Vagina (tissue), 2 donors: ENCODE data around the gene HOXB4. TPM values are rescaled to one million over a fixed set of nuclear protein-coding genes. Genes with fewer than 3 reads are reported as not detected.
A peak's percentile ranks its signal among the peaks of the same experiment; 100 is the strongest.

Experiments used
- DNase-seq, 2 donors: peaks; one replicate each; pipeline ENCODE4 v3.0.0-alpha.2; 2017; ENCODE audit errors: extremely low spot score in 2 of 2
- H3K27ac ChIP-seq: fragments of 200-600 bp; sonication (generic); one replicate; pipeline ENCODE4 v1.5.1; 2019
- H3K27me3 ChIP-seq: fragments of 200-600 bp; sonication (generic); one replicate; pipeline ENCODE4 v1.5.1; 2019
- H3K36me3 ChIP-seq, 2 donors: fragments of 200-600 bp; sonication (generic); one replicate each; pipeline ENCODE4 v1.5.1; 2017 to 2019
- H3K4me1 ChIP-seq: fragments of 200-600 bp; sonication (generic); one replicate; pipeline ENCODE4 v1.5.1; 2019
- H3K4me3 ChIP-seq, 2 donors: fragments of 200-600 bp; sonication (generic); 1 replicate in 1 of 2; 2 replicates in 1 of 2; pipeline ENCODE4 v1.5.1; 2016 to 2019
- H3K9me3 ChIP-seq: fragments of 200-600 bp; sonication (generic); one replicate; pipeline ENCODE4 v1.5.1; 2019
- POLR2A ChIP-seq, 2 donors: fragments of 450-650 bp; IDR thresholded peaks; one replicate each; pipeline ENCODE4 v1.6.1; 2017; ENCODE audit warnings: antibody characterized with exemption in 2 of 2, mild to moderate bottlenecking in 2 of 2, moderate library complexity in 2 of 2
- POLR2AphosphoS5 ChIP-seq, 2 donors: sonication (generic); formaldehyde crosslinking; IDR thresholded peaks; one replicate each; pipeline ENCODE4 v1.9.0; 2017; ENCODE audit warnings: antibody characterized with exemption in 2 of 2, mild to moderate bottlenecking in 2 of 2, low read depth in 1 of 2; ENCODE audit not compliant: insufficient read depth in 1 of 2
- intact Hi-C: fragments of 100-400 bp; cut with DNase I; formaldehyde crosslinking; loops from one replicate; pipeline ENCODE4 v1.15.1; 2023
- total RNA-seq: library from RNA; depleted of rRNA; stranded (reverse); fragments of >200 nt; gene quantifications from one replicate; pipeline ENCODE4 v1.2.3, GENCODE V29; 2016
- TF ChIP-seq, protein P1 (sequence below), 3 experiments: fragments of 450-650 bp in 2 of 3; fragments of 200-600 bp in 1 of 3; sonication (generic) in 1 of 3; IDR thresholded peaks; one replicate each; pipeline ENCODE4 v1.5.1; 2017 to 2019; ENCODE audit warnings: antibody characterized with exemption in 3 of 3, mild to moderate bottlenecking in 2 of 3, moderate library complexity in 2 of 3

HOXB4 gene
- total RNA-seq, 1 donor from 2014 or later: 1.5 TPM

DNA sequence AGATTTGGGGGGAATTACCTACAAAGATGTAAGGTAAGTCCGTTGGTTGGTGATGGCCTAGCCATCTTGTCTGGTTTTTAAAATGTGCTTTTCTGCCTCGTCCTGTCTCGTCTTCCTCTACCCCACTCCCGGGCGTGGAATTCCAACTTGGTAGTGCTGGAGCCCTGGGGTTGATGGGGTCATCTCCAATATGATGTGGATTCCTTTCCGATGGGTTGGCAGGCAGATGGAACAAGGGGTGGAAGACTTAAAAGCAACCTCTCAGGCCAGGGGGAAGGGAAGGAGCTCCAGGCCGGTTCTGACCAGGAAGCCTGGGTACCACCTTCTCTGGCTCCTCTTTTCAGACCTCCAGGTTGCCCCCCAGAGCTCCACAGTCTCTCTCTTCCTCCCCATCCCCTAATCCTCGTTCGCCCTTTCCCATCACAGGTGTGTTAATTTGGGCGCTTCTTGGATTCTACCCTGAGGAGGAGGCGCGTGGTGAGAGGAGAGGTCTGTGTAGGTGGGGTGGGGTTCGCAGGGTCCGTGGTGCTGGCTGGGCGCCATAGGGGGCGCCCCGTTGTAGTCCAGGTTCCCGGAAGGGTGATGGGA lies 28.1 kb downstream of the HOXB4 start:
- DNase-seq: no peak
- Histone ChIP-seq H3K27me3 (no peaks in the 10 kb centered on the region), H3K4me1 (peaks cover 34% of the 10 kb centered on the region), H3K9me3 (no peaks in the 10 kb centered on the region), H3K27ac (no peak overlapping the region), H3K4me3 (no peak overlapping the region), H3K36me3 (no peaks in the 10 kb centered on the region)
- TF ChIP-seq POLR2A (IDR thresholded peaks at IDR 0.05): no peak
- TF ChIP-seq POLR2AphosphoS5 (IDR thresholded peaks at IDR 0.05; ENCODE audit: insufficient read depth in 1 of 2, low read depth in 1 of 2): no peak
- TF ChIP-seq, protein P1, sequence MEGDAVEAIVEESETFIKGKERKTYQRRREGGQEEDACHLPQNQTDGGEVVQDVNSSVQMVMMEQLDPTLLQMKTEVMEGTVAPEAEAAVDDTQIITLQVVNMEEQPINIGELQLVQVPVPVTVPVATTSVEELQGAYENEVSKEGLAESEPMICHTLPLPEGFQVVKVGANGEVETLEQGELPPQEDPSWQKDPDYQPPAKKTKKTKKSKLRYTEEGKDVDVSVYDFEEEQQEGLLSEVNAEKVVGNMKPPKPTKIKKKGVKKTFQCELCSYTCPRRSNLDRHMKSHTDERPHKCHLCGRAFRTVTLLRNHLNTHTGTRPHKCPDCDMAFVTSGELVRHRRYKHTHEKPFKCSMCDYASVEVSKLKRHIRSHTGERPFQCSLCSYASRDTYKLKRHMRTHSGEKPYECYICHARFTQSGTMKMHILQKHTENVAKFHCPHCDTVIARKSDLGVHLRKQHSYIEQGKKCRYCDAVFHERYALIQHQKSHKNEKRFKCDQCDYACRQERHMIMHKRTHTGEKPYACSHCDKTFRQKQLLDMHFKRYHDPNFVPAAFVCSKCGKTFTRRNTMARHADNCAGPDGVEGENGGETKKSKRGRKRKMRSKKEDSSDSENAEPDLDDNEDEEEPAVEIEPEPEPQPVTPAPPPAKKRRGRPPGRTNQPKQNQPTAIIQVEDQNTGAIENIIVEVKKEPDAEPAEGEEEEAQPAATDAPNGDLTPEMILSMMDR (IDR thresholded peaks at IDR 0.05): no peak
- intact Hi-C loops: no loop called here

DNA sequence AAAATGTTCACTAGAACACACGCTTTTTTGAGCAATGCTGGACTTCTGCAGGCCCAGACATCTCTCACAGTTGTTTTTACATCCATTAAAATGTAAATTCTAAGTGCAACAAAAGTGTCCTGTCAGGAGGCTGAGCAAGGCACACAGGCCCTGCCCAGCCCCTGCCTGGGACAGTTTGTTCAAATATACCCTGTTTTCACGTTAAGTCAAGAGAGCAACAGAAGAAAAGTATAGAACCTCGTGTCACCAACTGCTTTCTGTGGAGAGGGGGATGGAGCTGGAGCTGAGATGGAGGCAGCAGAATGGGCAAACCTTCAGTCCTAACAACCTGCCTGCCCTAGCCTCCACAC lies 28.9 kb downstream of the HOXB4 start:
- TF ChIP-seq, protein P1 (IDR thresholded peaks at IDR 0.05): no peak
- no peak for TF ChIP-seq POLR2A (IDR thresholded peaks at IDR 0.05)
- TF ChIP-seq POLR2AphosphoS5 (IDR thresholded peaks at IDR 0.05; ENCODE audit: insufficient read depth in 1 of 2, low read depth in 1 of 2): no peak
- Histone ChIP-seq H3K9me3 (no peaks in the 10 kb centered on the region), H3K27me3 (no peaks in the 10 kb centered on the region), H3K27ac (no peak overlapping the region), H3K36me3 (no peaks in the 10 kb centered on the region), H3K4me3 (no peak overlapping the region), H3K4me1 (peaks cover 32% of the 10 kb centered on the region)
- intact Hi-C loops: no loop called here
- no peak for DNase-seq

DNA sequence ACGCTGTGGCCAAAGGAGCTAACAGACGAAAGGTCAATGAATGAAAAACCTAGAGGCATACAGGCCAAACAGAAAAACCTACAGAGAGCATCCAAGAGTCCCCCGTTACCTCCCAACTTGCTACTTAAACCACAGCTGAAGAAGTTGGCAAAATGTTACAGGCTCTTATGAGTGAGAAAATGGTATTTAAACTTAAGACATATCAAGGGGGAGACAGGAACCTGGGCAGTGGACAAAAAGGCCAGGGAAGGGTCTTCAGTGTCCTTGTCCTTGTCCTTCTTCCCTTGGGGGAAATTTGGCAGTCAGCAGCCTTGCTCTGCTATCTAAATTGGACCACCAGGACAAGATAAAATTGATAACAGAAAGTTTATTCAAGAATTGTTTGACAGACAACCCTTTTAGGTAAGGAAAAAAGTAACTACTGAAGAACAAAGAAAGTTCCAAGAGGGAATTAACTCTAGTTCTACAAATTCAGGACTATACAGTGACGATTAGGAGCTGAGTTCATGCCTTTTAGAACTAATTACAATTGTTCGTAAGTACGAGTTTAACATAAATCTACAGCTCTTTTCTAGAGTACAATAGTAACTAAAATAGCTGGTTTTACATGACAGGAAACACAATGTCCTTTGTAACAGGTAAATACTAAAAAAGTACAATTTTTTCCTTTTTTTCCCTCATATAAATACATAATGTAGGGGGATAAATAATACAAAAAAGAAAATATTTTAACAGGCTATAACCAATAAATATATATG lies 29.4 kb downstream of the HOXB4 start:
- no peaks in the 10 kb centered on the region for H3K36me3 ChIP-seq
- H3K9me3 ChIP-seq: no peaks in the 10 kb centered on the region
- H3K4me1 ChIP-seq: peaks cover 32% of the 10 kb centered on the region
- no peak overlapping the region for H3K4me3 ChIP-seq
- no peak overlapping the region for H3K27ac ChIP-seq
- TF ChIP-seq POLR2A (IDR thresholded peaks at IDR 0.05) (no peak), POLR2AphosphoS5 (IDR thresholded peaks at IDR 0.05; ENCODE audit: insufficient read depth in 1 of 2, low read depth in 1 of 2) (no peak)
- TF ChIP-seq, protein P1 (IDR thresholded peaks at IDR 0.05): no peak
- no peaks in the 10 kb centered on the region for H3K27me3 ChIP-seq
- no peak for DNase-seq
- intact Hi-C loops: no loop called here

DNA sequence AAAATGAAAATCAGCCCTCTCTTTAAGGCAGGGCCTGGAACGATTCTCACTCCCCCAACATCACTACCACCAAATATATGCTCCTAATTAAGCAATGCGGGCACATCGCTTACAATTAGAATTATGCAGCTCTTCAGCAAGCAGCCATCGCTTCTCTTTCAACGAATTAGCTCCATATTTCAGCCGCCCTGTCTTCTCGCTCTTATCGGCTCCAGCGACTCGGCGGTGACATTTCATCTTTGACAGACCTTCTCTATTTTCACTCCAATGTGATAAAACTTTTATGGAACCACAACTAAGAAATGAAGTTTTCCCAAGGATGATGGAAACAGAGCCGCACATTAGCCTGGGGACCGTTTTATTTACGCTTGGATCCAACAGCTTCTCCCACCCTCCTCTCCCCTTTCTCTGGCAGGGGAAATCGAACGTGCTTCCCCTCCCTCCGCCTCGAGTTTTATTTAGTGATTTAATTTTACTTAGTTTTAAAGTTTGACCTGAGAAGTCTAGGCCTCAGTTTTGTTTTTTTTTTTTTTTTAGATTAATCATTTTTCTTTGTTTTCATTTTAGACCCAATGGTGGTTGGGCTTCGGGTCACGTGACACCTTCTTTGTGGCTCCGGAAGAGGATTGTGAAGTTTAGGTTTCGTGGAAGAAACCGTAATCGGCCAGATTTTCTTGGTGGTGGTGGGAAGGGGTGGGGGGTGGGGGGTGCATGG lies 30.2 kb downstream of the HOXB4 start:
- Histone ChIP-seq H3K27ac (no peak overlapping the region), H3K36me3 (no peaks in the 10 kb centered on the region), H3K9me3 (no peaks in the 10 kb centered on the region), H3K4me3 (peak overlapping the region; percentile 6 to 17), H3K4me1 (peaks cover 32% of the 10 kb centered on the region), H3K27me3 (no peaks in the 10 kb centered on the region)
- no peak for TF ChIP-seq POLR2AphosphoS5 (IDR thresholded peaks at IDR 0.05; ENCODE audit: insufficient read depth in 1 of 2, low read depth in 1 of 2)
- no peak for TF ChIP-seq POLR2A (IDR thresholded peaks at IDR 0.05)
- TF ChIP-seq, protein P1 (IDR thresholded peaks at IDR 0.05): no peak
- intact Hi-C loops: no loop called here
- no peak for DNase-seq
